Muscle of arm (tissue), 14 donors: ENCODE results near the gene NOP10. TPM values are rescaled to one million over a fixed set of nuclear protein-coding genes. Genes with fewer than 3 reads are reported as not detected.
"Not testable (repeated sequence)": the region's sequence is repeated elsewhere in the genome, so short reads cannot be mapped to it uniquely, and the experiment has no call there.

Experiments
- DNase-seq: peaks from one replicate; pipeline ENCODE4 v3.0.0-alpha.2; 2013
- long read RNA-seq, 11 donors: transcript quantifications; one replicate each; lab custom pipeline, GENCODE V29; 2026
- polyA plus RNA-seq, 12 donors: library from polyadenylated mRNA; unstranded; fragments of 120-200 nt; gene quantifications; one replicate each; pipeline ENCODE4 v1.2.1, GENCODE V29; 2013; ENCODE audit not compliant: insufficient read length in 12 of 12

Gene NOP10
- polyA plus RNA-seq, result 100 to 1,000 TPM in 5 of 12 donors, 10 to 100 TPM in 6, not detected in 1; 54.1 to 114 (median 99.4) TPM
- long read RNA-seq, donor 1, transcript NOP10-201 (2 exons, 554 nt), result major isoform, 138 of 150 reads
- long read RNA-seq, donor 1, partial matches to known transcripts, result 12 of 150 reads
- long read RNA-seq, donor 1, other reads (novel, unspliced or antisense), result 0 of 150 reads
- long read RNA-seq, donor 2, transcript NOP10-201 (2 exons, 554 nt), result major isoform, 125 of 140 reads
- long read RNA-seq, donor 2, partial matches to known transcripts, result 15 of 140 reads
- long read RNA-seq, donor 2, other reads (novel, unspliced or antisense), result 0 of 140 reads
- long read RNA-seq, donor 3, transcript NOP10-201 (2 exons, 554 nt), result major isoform, 44 of 44 reads
- long read RNA-seq, donor 3, partial matches to known transcripts, result 0 of 44 reads
- long read RNA-seq, donor 3, other reads (novel, unspliced or antisense), result 0 of 44 reads
- long read RNA-seq, donor 4, transcript NOP10-201 (2 exons, 554 nt), result major isoform, 45 of 45 reads
- long read RNA-seq, donor 4, partial matches to known transcripts, result 0 of 45 reads
- long read RNA-seq, donor 4, other reads (novel, unspliced or antisense), result 0 of 45 reads
- long read RNA-seq, donor 5, transcript NOP10-201 (2 exons, 554 nt), result major isoform, 133 of 134 reads
- long read RNA-seq, donor 5, partial matches to known transcripts, result 0 of 134 reads
- long read RNA-seq, donor 5, other reads (novel, unspliced or antisense), result 0 of 134 reads
- long read RNA-seq, donor 6, transcript NOP10-201 (2 exons, 554 nt), result major isoform, 76 of 90 reads
- long read RNA-seq, donor 6, partial matches to known transcripts, result 14 of 90 reads
- long read RNA-seq, donor 6, other reads (novel, unspliced or antisense), result 0 of 90 reads
- long read RNA-seq, donor 7, transcript NOP10-201 (2 exons, 554 nt), result major isoform, 69 of 69 reads
- long read RNA-seq, donor 7, partial matches to known transcripts, result 0 of 69 reads
- long read RNA-seq, donor 7, other reads (novel, unspliced or antisense), result 0 of 69 reads
- long read RNA-seq, donor 8, transcript NOP10-201 (2 exons, 554 nt), result major isoform, 106 of 117 reads
- long read RNA-seq, donor 8, partial matches to known transcripts, result 11 of 117 reads
- long read RNA-seq, donor 8, other reads (novel, unspliced or antisense), result 0 of 117 reads
- long read RNA-seq, donor 9, transcript NOP10-201 (2 exons, 554 nt), result major isoform, 66 of 66 reads
- long read RNA-seq, donor 9, partial matches to known transcripts, result 0 of 66 reads
- long read RNA-seq, donor 9, other reads (novel, unspliced or antisense), result 0 of 66 reads
- long read RNA-seq, donor 10, transcript NOP10-201 (2 exons, 554 nt), result major isoform, 103 of 104 reads
- long read RNA-seq, donor 10, partial matches to known transcripts, result 0 of 104 reads
- long read RNA-seq, donor 10, other reads (novel, unspliced or antisense), result 0 of 104 reads
- long read RNA-seq, donor 11, transcript NOP10-201 (2 exons, 554 nt), result major isoform, 163 of 163 reads
- long read RNA-seq, donor 11, partial matches to known transcripts, result 0 of 163 reads
- long read RNA-seq, donor 11, other reads (novel, unspliced or antisense), result 0 of 163 reads

- DNase-seq, result peak; percentile 94
These were observed at the start of gene NOP10, which contains the start of gene NUTM1 for GRCh38 chr15:34342737-34343575. Gene NOP10 (minus strand): TSS chr15:34343136. CDS start chr15:34343073, 63 bp downstream. Gene NUTM1 (plus strand): TSS chr15:34343315. CDS start chr15:34343697, 382 bp downstream.

GRCh38 chr15:34389594-34390086 is 46.7 kb upstream of the NOP10 start:
- not testable (repeated sequence) for DNase-seq

- DNase-seq, result not testable (repeated sequence)
These were observed 39.0 kb upstream of the NOP10 start for GRCh38 chr15:34381829-34382521.

- not testable (repeated sequence) for DNase-seq
These were observed 37.6 kb upstream of the NOP10 start for GRCh38 chr15:34380491-34380890.

GRCh38 chr15:34376856-34377255 is 33.9 kb upstream of the NOP10 start:
- no peak for DNase-seq

- not testable (repeated sequence) for DNase-seq
These were observed 32.6 kb upstream of the NOP10 start for GRCh38 chr15:34375541-34375940.

GRCh38 chr15:34374816-34375215 is 31.9 kb upstream of the NOP10 start:
- no peak for DNase-seq

- no peak for DNase-seq
These were observed 31.0 kb upstream of the NOP10 start for GRCh38 chr15:34373951-34374350.

- no peak for DNase-seq
These were observed 27.7 kb upstream of the NOP10 start for GRCh38 chr15:34370643-34371042.

GRCh38 chr15:34370129-34370528 is 27.2 kb upstream of the NOP10 start:
- DNase-seq, result no peak

- DNase-seq, result peak; percentile 88
These were observed 24.5 kb upstream of the NOP10 start, which contains the start of gene LPCAT4 for GRCh38 chr15:34367101-34368081. Gene LPCAT4 (minus strand): TSS chr15:34367196. CDS start chr15:34367100, 96 bp downstream.

- DNase-seq, result peak; percentile 45
These were observed 23.5 kb upstream of the NOP10 start for GRCh38 chr15:34366271-34367065.

- no peak for DNase-seq
These were observed 22.9 kb upstream of the NOP10 start for GRCh38 chr15:34365836-34366235.

GRCh38 chr15:34365091-34365825 is 22.3 kb upstream of the NOP10 start:
- DNase-seq, result no peak

GRCh38 chr15:34364041-34364440 is 21.1 kb upstream of the NOP10 start:
- no peak for DNase-seq
